PFSK-1 (cell line): ENCODE data around the gene SPEG.

ENCODE experiments used
- POLR2AphosphoS5 ChIP-seq: IDR thresholded peaks from 2 replicates; pipeline ENCODE4 v1.6.1; 2012; ENCODE audit warnings: low read depth, mild to moderate bottlenecking, control low read depth, low read length, moderate library complexity
- TAF1 ChIP-seq: IDR thresholded peaks from 2 replicates; pipeline ENCODE4 v1.6.1; 2012; ENCODE audit warnings: low read length, control low read depth, borderline replicate concordance; ENCODE audit not compliant: insufficient read depth

GRCh38 chr2:219488149-219488843 is 53.7 kb downstream of the SPEG start:
- TF ChIP-seq POLR2AphosphoS5 (no peak), TAF1 (no peak)
